Measurements from ENCODE around the gene USP22.

GRCh38 chr17:21020622-21021021, 22.2 kb downstream of the USP22 start:
- TF ChIP-seq ZBTB33 (IDR thresholded peaks at IDR 0.05) (no peak), GABPA (IDR thresholded peaks at IDR 0.05 in 1 of 2, conservative IDR thresholded peaks at IDR 0.05 in 1 of 2) (no peak), CTCF (IDR thresholded peaks at IDR 0.05; ENCODE audit: low read depth, low read length, missing input control) (no peak)

All from liver (tissue), 3 donors.